GM12892 (cell line): ENCODE measurements around the gene TRANK1.
A peak's percentile ranks its signal among the peaks of the same experiment; 100 is the strongest.

Source experiments
- DNase-seq: peaks from one replicate; pipeline ENCODE4 v3.0.0; 2011; ENCODE audit not compliant: insufficient read length
- FAIRE-seq: peaks from 2 replicates; lab custom pipeline; 2011; peaks lifted over from hg19 to GRCh38; lab: Jason Lieb, UNC
- POLR2A ChIP-seq: IDR thresholded peaks from 2 replicates; pipeline ENCODE4 v1.6.1; 2011; ENCODE audit warnings: low read depth, low read length, control low read depth
- POLR2AphosphoS5 ChIP-seq: IDR thresholded peaks from 2 replicates; pipeline ENCODE4 v1.6.1; 2011; ENCODE audit warnings: low read depth, low read length, control low read depth
- TAF1 ChIP-seq: IDR thresholded peaks from 2 replicates; pipeline ENCODE4 v1.6.1; 2011; ENCODE audit warnings: low read depth, mild to moderate bottlenecking, control low read depth, low read length, borderline replicate concordance

The TRANK1 gene

GRCh38 chr3:36926292-36926897 lies 18.5 kb downstream of the TRANK1 start:
- DNase-seq (no peak), FAIRE-seq (no peak)
- TF ChIP-seq POLR2A = no peak
- no peak for TF ChIP-seq TAF1
- TF ChIP-seq POLR2AphosphoS5 = no peak

- no peak for FAIRE-seq
- no peak for DNase-seq
- TF ChIP-seq POLR2A = no peak
- TF ChIP-seq TAF1 = no peak
Observed at GRCh38 chr3:36924744-36925521, 19.9 kb downstream of the TRANK1 start.

GRCh38 chr3:36923981-36924743 lies 20.7 kb downstream of the TRANK1 start:
- DNase-seq (no peak), FAIRE-seq (no peak)
- TF ChIP-seq POLR2AphosphoS5 (no peak), POLR2A (no peak), TAF1 (no peak)

DNA sequence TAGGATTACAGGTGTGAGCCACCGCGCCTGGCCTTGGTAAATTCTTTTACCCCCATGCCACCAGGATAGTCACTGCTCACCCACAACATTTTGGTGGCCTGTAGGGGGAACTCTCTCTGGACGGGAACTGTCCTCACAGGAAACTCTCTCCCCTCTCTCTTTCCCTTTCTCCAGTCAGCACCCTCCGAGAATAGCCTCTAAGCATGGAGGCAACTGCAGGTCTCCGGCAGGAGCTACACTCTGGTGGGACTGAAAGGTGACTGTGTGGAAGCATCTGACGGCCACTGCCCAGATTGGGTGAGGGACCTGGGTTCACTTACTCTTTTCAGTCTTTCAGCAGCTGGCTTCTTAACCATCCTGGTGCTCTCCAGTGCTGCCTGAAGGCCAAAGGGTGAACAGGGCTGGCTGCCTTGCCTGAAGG lies 21.3 kb downstream of the TRANK1 start:
- DNase-seq = no peak
- no peak for TF ChIP-seq TAF1
- TF ChIP-seq POLR2A = no peak
- no peak for TF ChIP-seq POLR2AphosphoS5
- FAIRE-seq = no peak

DNA sequence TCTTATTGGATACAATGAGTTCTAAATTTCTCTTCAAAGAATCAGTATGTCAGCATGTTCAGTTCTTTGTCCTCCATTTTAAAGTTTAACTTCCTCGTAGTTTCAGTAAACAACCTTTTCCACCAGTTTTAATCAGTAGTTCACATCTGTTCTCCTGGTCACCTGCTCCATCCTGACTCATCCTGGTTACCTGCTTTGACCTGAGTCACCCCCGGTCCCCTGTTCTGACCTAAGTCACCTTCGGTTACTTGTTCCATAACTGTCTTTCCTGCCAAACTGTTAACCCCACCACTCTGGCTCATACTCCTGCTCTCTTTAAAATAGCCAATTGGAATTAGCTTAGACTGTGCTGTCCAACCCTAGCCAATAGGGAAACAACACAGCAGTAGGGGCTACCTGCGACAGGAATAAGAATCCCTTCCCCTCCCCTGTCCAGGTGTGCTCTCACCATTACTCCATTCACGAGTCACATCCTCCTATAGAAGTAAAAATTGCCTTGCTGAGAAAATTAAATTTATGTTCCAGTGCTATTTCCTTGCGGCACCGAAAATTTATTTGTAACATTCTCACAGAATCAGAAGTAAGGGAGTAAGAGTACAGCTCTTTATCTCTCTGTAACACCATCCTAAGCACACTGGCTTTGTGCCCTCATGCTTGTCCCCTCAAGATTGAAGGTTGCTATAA lies 23.8 kb downstream of the TRANK1 start:
- TF ChIP-seq POLR2A = no peak
- no peak for TF ChIP-seq TAF1
- TF ChIP-seq POLR2AphosphoS5 = no peak
- DNase-seq (no peak), FAIRE-seq (no peak)

- DNase-seq (no peak), FAIRE-seq (no peak)
- no peak for TF ChIP-seq POLR2AphosphoS5
- no peak for TF ChIP-seq POLR2A
- no peak for TF ChIP-seq TAF1
Observed at GRCh38 chr3:36919439-36920160, 25.3 kb downstream of the TRANK1 start.

DNA sequence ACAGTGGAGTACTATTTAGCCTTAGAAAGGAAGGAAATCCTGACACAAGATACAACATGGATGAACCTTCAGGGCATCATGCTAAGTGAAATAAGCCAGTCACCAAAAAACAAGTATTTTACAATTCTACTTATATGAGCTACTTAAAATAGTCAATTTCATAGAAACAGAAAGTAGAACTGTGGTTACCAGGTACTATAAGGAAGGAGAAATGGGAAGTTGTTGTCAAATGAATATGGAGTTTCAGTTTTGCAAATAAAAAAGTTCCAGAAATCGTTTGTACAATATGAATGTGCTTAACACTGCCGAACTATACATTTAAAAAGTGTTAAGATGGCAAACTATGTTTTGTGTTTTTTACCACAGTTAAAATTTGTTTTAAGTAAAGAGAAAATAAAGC lies 26.8 kb downstream of the TRANK1 start:
- peak; percentile 24 for FAIRE-seq
- DNase-seq = no peak
- TF ChIP-seq POLR2A (no peak), POLR2AphosphoS5 (no peak)

DNA sequence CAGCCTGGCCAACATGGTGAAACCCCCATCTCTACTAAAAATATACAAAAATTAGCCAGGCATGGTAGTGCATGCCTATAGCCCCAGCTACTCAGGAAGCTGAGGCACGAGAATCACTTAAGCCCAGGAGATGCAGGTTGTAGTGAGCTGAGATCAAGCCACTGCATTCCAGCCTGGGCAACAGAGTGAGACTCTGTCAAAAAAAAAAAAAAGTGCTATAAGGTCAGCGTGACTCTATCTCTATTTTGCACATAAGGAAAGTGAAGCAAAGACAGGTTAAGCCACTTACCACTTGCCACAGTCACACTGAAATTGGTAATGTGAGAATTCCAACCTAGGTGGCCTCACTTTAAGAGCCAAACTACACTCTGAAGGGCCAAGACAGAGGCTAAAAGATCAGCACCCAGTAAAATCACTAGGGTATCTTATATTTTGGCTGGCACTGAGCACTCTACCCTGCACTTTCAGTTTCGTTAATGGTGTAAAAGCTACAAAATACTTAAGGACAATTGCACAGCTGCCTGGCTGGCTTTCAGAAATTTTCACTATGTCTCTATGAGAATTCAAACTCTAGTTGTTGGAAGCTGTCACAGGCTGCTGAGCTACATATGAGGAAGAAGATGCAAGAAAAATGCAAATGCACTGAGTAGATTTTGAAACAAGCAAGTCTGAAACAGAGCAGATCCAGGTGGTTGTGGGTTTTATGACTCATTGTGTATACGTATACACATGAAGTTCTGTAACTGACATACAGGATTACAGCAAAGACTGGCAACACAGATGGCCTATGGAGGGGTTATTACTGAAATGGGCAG lies 32.7 kb downstream of the TRANK1 start:
- no peak for TF ChIP-seq POLR2AphosphoS5
- TF ChIP-seq POLR2A = no peak
- no peak for TF ChIP-seq TAF1
- FAIRE-seq (peak; percentile 95), DNase-seq (peak; percentile 40)

DNA sequence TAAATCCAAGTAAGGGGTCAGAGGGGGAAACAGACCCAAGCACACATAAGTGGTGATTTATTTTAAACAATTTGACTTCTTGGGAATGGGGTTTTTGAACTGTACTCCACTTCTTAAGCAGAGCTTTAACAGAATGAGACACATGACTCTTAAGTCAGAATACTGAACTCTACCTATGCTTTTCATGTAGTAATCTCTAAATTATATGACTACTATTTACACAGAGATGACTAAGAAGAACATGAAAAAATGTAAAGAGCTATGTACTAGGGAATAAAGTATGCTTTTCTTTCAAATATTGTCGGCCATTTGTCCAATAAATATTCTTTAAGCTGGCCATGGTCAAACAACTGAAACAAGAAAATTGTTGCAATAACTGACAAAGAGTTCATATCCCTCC lies 35.2 kb downstream of the TRANK1 start:
- TF ChIP-seq POLR2A = no peak
- TF ChIP-seq TAF1 = no peak
- FAIRE-seq (no peak), DNase-seq (no peak)

DNA sequence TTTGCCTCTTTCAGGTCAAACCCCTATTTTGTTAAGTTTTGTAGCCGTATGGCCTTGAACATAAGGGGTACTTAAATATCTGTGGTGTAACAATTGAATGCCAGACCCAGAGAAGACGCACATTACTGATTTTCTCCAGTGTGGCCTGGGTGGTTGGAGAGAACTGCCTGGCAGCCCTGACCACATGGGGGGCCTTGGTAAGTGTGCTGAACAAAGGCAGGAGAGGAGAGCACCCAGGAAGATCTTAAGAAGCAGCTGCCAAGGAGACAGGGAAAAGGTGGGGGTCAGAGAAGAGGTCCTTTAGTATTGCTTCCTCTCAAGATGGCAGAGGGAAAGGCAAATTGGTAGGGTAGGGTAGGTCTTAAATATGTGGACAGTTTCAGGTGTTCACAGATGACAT lies 35.7 kb downstream of the TRANK1 start:
- no peak for TF ChIP-seq POLR2AphosphoS5
- no peak for TF ChIP-seq TAF1
- TF ChIP-seq POLR2A = no peak
- FAIRE-seq = no peak
- no peak for DNase-seq
